ENCODE results near the gene CYP1A1.

The CYP1A1 gene

GRCh38 chr15:74722591-74722990 is 2.7 kb downstream of the CYP1A1 start:
- TF ChIP-seq CTCF (conservative IDR thresholded peaks at IDR 0.05; ENCODE audit: low read depth), result no peak
- CTCF ChIA-PET, result no interaction called here
- no peak overlapping the region for H3K27ac ChIP-seq
- no peak for DNase-seq (ENCODE audit: low spot score)
- POLR2A ChIA-PET (ENCODE audit: low non-redundant PET), result no interaction called here

DNA sequence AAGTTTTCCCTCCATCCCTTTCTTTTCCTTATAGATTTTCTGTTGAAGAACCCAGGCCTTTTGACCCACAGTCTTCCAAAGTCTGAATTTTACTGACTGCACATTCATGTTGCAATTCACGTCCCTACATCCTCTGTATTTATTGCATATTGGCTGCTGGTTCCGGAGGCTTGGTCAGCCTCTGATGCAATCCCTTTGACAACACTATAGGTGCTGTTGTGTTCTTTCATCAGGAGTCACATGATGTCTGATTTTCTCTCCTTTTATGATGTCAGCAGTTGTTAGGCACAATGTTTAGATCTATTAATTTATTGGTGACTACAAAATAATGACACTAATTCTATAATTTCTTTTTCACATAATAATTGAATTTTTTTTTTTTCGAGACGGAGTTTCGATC is 8.7 kb downstream of the CYP1A1 start:
- no peak for TF ChIP-seq CTCF (conservative IDR thresholded peaks at IDR 0.05; ENCODE audit: low read depth)
- CTCF ChIA-PET, result interaction anchor here (0.6 kb wide), 1 partner anchor 695 kb away, joined by 7 read pairs; no protein-coding TSS in a partner anchor
- POLR2A ChIA-PET (ENCODE audit: low non-redundant PET), result no interaction called here
- H3K27ac ChIP-seq, result no peak overlapping the region
- no peak for DNase-seq (ENCODE audit: low spot score)

- CTCF ChIA-PET, result interaction anchor here (0.5 kb wide), 1 partner anchor 123 kb away, joined by 3 read pairs; no protein-coding TSS in a partner anchor
Observed at GRCh38 chr15:74712311-74712710, 13.0 kb downstream of the CYP1A1 start.

GRCh38 chr15:74710319-74711094 is 14.8 kb downstream of the CYP1A1 start:
- ChIA-PET CTCF (interaction anchor here (0.5 kb wide), 1 partner anchor 344 kb away, joined by 4 read pairs; no protein-coding TSS in a partner anchor), POLR2A (ENCODE audit: low non-redundant PET) (no interaction called here)
- no peak for DNase-seq (ENCODE audit: low spot score)
- no peak for TF ChIP-seq CTCF (conservative IDR thresholded peaks at IDR 0.05; ENCODE audit: low read depth)
- H3K27ac ChIP-seq, result no peak overlapping the region

More at GRCh38 chr15:74712311-74712710, 13.0 kb downstream of the CYP1A1 start:
- POLR2A ChIA-PET (ENCODE audit: low non-redundant PET), result no interaction called here
- TF ChIP-seq CTCF (conservative IDR thresholded peaks at IDR 0.05; ENCODE audit: low read depth), result no peak
- H3K27ac ChIP-seq, result no peak overlapping the region
- no peak for DNase-seq (ENCODE audit: low spot score)

DNA sequence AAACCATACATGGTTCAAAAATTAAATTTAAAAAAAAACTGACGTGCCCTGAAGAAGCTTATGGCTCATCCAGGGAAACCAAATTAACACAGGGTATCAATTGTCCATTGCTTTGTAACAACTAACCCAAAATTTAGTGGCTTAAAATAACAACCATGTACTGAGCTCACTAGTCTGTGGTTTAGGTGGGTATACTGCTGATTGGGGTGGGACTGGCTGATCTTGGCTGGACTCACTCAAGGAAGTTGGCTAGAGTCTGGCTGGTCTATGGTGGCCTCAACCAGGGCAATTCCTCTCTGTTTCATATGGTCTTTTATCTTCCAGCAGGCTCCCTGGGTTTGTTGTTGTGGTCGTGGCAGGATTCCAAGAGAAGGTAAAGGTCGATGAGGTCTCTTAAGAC is 15.4 kb downstream of the CYP1A1 start:
- DNase-seq (ENCODE audit: low spot score), result no peak
- ChIA-PET POLR2A (ENCODE audit: low non-redundant PET) (no interaction called here), CTCF (interaction anchor here (0.7 kb wide), 1 partner anchor 149 kb away, joined by 3 read pairs; no protein-coding TSS in a partner anchor)
- H3K27ac ChIP-seq, result no peak overlapping the region
- no peak for TF ChIP-seq CTCF (conservative IDR thresholded peaks at IDR 0.05; ENCODE audit: low read depth)

DNA sequence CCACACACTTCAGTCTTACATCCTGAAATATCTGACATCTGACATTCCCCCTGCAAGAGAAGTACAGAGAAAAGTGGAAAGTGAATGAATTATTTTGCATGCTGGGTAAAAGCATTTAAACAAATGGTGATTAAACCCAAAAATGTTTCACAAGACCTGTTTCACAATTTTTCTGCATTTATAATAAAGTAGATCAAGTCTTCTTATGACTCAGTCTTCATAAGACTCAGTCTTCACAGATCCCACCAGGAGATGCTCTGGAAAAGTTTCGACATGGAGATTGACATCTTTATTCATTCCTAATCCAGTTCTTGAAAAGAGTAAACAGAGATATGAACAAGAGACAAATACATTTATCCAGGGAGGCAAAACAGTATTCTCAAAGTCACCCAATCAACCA is 16.3 kb downstream of the CYP1A1 start:
- H3K27ac ChIP-seq, result no peak overlapping the region
- no peak for TF ChIP-seq CTCF (conservative IDR thresholded peaks at IDR 0.05; ENCODE audit: low read depth)
- ChIA-PET CTCF (interaction anchor here (0.6 to 0.7 kb wide), 2 partner anchors 148 to 939 kb away, joined by 3 read pairs; partner anchors contain the start of gene SNX33), POLR2A (ENCODE audit: low non-redundant PET) (no interaction called here)
- DNase-seq (ENCODE audit: low spot score), result no peak

All from RWPE1 (cell line).